Large intestine (tissue), 12 donors: ENCODE results near the gene ANKRA2. TPM values are rescaled to one million over a fixed set of nuclear protein-coding genes. Genes with fewer than 3 reads are reported as not detected.

Source experiments
- DNase-seq, 2 donors: peaks; one replicate each; pipeline versions ENCODE4 v3.0.0 to v3.0.0-alpha.2; 2013
- H3K27ac ChIP-seq: one replicate; pipeline ENCODE4 v1.5.1; 2013; ENCODE audit warnings: low read length
- H3K27me3 ChIP-seq: 2 replicates; pipeline ENCODE4 v1.6.1; 2013; ENCODE audit warnings: low read length; ENCODE audit not compliant: control insufficient read depth, insufficient read depth
- H3K36me3 ChIP-seq: 2 replicates; pipeline ENCODE4 v1.6.1; 2013; ENCODE audit warnings: low read length; ENCODE audit not compliant: control insufficient read depth, insufficient read depth
- H3K4me1 ChIP-seq: one replicate; pipeline ENCODE4 v1.6.1; 2013; ENCODE audit warnings: low read length; ENCODE audit not compliant: control insufficient read depth, insufficient read depth
- H3K4me3 ChIP-seq: one replicate; pipeline ENCODE4 v1.5.1; 2013; ENCODE audit warnings: low read length
- H3K9me3 ChIP-seq: one replicate; pipeline ENCODE4 v1.6.1; 2013; ENCODE audit warnings: mild to moderate bottlenecking, low read depth, low read length, moderate library complexity; ENCODE audit not compliant: control insufficient read depth
- WGBS: methylation state at CpG from one replicate; pipeline ENCODE4 v1.1.5; 2013; ENCODE audit warnings: low lambda C conversion rate; ENCODE audit not compliant: insufficient coverage; 5-methylcytosine and 5-hydroxymethylcytosine counted together
- long read RNA-seq, 11 donors: transcript quantifications; one replicate each; lab custom pipeline, GENCODE V29; 2026
- polyA plus RNA-seq: library from polyadenylated mRNA; unstranded; fragments of 120-200 nt; gene quantifications from one replicate; pipeline ENCODE4 v1.2.1, GENCODE V29; 2013

ANKRA2 gene, protein sequence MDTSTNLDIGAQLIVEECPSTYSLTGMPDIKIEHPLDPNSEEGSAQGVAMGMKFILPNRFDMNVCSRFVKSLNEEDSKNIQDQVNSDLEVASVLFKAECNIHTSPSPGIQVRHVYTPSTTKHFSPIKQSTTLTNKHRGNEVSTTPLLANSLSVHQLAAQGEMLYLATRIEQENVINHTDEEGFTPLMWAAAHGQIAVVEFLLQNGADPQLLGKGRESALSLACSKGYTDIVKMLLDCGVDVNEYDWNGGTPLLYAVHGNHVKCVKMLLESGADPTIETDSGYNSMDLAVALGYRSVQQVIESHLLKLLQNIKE
- polyA plus RNA-seq: 38.7 TPM
- long read RNA-seq, donor 1, transcript ANKRA2-205 (2 exons, 573 nt): major isoform, 7 of 13 reads
- long read RNA-seq, donor 1, partial matches to known transcripts: 0 of 13 reads
- long read RNA-seq, donor 1, other reads (novel, unspliced or antisense): 0 of 13 reads
- long read RNA-seq, donor 2, transcript ANKRA2-207 (4 exons, 730 nt): minor isoform, 5 of 36 reads
- long read RNA-seq, donor 2, transcript ANKRA2-205 (2 exons, 573 nt): major isoform, 12 of 36 reads
- long read RNA-seq, donor 2, partial matches to known transcripts: 6 of 36 reads
- long read RNA-seq, donor 2, other reads (novel, unspliced or antisense): 0 of 36 reads
- long read RNA-seq, donor 3, transcript ANKRA2-205 (2 exons, 573 nt): major isoform, 16 of 34 reads
- long read RNA-seq, donor 3, transcript ANKRA2-201 (9 exons, 2,063 nt): minor isoform, 6 of 34 reads
- long read RNA-seq, donor 3, transcript ANKRA2-206 (2 exons, 447 nt): minor isoform, 5 of 34 reads
- long read RNA-seq, donor 3, partial matches to known transcripts: 5 of 34 reads
- long read RNA-seq, donor 3, other reads (novel, unspliced or antisense): 0 of 34 reads
- long read RNA-seq, donor 4, partial matches to known transcripts: 0 of 3 reads
- long read RNA-seq, donor 4, other reads (novel, unspliced or antisense): 0 of 3 reads
- long read RNA-seq, donor 5, transcript ANKRA2-205 (2 exons, 573 nt): major isoform, 10 of 24 reads
- long read RNA-seq, donor 5, transcript ANKRA2-208 (4 exons, 1,298 nt): minor isoform, 5 of 24 reads
- long read RNA-seq, donor 5, partial matches to known transcripts: 0 of 24 reads
- long read RNA-seq, donor 5, other reads (novel, unspliced or antisense): 0 of 24 reads
- long read RNA-seq, donor 6, transcript ANKRA2-205 (2 exons, 573 nt): major isoform, 9 of 20 reads
- long read RNA-seq, donor 6, partial matches to known transcripts: 0 of 20 reads
- long read RNA-seq, donor 6, other reads (novel, unspliced or antisense): 0 of 20 reads
- long read RNA-seq, donor 7, transcript ANKRA2-205 (2 exons, 573 nt): major isoform, 11 of 15 reads
- long read RNA-seq, donor 7, partial matches to known transcripts: 0 of 15 reads
- long read RNA-seq, donor 7, other reads (novel, unspliced or antisense): 0 of 15 reads
- long read RNA-seq, donor 8, transcript ANKRA2-205 (2 exons, 573 nt): major isoform, 27 of 40 reads
- long read RNA-seq, donor 8, transcript ANKRA2-201 (9 exons, 2,063 nt): minor isoform, 7 of 40 reads
- long read RNA-seq, donor 8, partial matches to known transcripts: 0 of 40 reads
- long read RNA-seq, donor 8, other reads (novel, unspliced or antisense): 0 of 40 reads
- long read RNA-seq, donor 9, transcript ANKRA2-201 (9 exons, 2,063 nt): major isoform, 9 of 24 reads
- long read RNA-seq, donor 9, transcript ANKRA2-205 (2 exons, 573 nt): major isoform, 9 of 24 reads
- long read RNA-seq, donor 9, partial matches to known transcripts: 0 of 24 reads
- long read RNA-seq, donor 9, other reads (novel, unspliced or antisense): 0 of 24 reads
- long read RNA-seq, donor 10, transcript ANKRA2-205 (2 exons, 573 nt): major isoform, 10 of 24 reads
- long read RNA-seq, donor 10, transcript ANKRA2-201 (9 exons, 2,063 nt): minor isoform, 5 of 24 reads
- long read RNA-seq, donor 10, partial matches to known transcripts: 0 of 24 reads
- long read RNA-seq, donor 10, other reads (novel, unspliced or antisense): 0 of 24 reads
- long read RNA-seq, donor 11, transcript ANKRA2-205 (2 exons, 573 nt): major isoform, 7 of 10 reads
- long read RNA-seq, donor 11, partial matches to known transcripts: 0 of 10 reads
- long read RNA-seq, donor 11, other reads (novel, unspliced or antisense): 0 of 10 reads

DNA sequence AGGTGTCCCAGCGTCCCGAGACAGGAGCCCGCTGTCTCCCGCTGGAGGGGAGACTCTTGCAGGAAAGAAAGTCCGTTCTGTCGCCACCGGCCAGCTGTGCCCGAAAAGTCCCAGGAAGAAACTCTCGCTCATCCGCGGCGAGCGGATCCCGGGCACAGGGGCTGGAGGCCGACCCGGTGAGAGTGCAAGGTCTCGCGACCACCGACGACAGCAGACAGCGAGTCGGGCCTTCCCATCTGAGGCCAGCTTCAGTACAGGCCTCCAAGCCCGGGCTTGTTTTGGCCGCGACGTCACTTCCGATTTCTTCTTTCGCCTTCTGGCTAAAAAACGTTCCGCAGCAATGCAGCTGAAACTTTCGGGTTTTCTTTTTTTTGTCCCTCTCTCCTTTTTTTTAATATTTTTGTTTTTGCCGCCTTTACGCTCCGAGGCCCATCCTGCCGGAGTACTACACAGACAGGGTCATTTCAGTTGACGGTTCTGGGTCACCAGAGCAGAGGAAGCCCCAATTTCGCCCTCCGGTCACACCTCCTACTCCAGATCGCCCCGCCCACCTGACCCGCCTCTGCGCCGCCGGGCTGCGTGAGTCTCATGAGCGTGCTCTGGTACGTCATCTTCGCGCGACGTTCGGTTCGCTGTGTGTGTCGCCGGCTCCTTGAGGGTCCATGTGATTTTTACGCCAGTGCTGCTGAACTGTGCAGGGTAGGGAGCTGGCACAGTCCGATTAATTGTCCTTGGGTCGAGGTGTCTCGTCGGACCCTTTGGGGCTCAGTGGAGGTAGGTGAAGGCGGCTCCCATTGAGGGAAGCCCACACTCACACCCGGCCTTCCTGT lies at the start of gene ANKRA2, which contains the start of gene UTP15:
Gene ANKRA2 (minus strand): TSS at position 501 of the 830 bp plus-strand sequence. CDS start 2,758 bp downstream, outside the sequence.
Gene UTP15 (plus strand): TSS at position 605 of the 830 bp plus-strand sequence. CDS start 1,602 bp downstream, outside the sequence.
- DNase-seq: peak; percentile 98 to 99
- peaks cover 16% of the 10 kb centered on the region for H3K36me3 ChIP-seq
- H3K4me3 ChIP-seq: peak within 1 kb of the TSS; percentile 83
- no peaks in the 10 kb centered on the region for H3K9me3 ChIP-seq
- WGBS: no CpG with 5 or more reads among the region's 62 CpGs
- H3K27ac ChIP-seq: peak within 1 kb of the TSS; percentile 89
- H3K27me3 ChIP-seq: no peaks in the 10 kb centered on the region
- H3K4me1 ChIP-seq: peaks cover 5% of the 10 kb centered on the region

DNA sequence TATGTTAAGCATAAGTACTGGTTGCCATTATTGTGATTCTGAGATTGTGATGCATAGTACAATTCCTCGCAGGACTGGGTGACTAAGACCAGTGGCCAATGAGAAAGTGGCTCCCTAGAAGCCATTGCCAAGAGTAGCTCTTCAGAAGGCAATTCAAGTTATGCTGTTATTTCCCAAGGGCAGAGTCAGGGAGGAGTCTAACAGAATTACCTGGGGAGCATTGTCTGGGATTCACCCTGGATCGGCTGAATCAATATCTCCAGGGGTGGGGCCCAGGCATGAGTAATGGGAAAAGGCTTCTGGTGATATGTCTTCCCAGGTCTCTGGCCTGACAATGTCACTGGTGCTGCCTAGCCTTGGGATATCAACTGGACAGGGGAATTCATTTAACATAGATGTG lies 49.6 kb upstream of the ANKRA2 start:
- Histone ChIP-seq H3K27me3 (no peaks in the 10 kb centered on the region), H3K9me3 (no peaks in the 10 kb centered on the region), H3K4me3 (no peak overlapping the region), H3K4me1 (peaks cover 5% of the 10 kb centered on the region), H3K36me3 (no peaks in the 10 kb centered on the region), H3K27ac (no peak overlapping the region)
- no CpG with 5 or more reads among the region's 2 CpGs for WGBS
- peak in 1 of 2 donors; percentile 30 for DNase-seq

DNA sequence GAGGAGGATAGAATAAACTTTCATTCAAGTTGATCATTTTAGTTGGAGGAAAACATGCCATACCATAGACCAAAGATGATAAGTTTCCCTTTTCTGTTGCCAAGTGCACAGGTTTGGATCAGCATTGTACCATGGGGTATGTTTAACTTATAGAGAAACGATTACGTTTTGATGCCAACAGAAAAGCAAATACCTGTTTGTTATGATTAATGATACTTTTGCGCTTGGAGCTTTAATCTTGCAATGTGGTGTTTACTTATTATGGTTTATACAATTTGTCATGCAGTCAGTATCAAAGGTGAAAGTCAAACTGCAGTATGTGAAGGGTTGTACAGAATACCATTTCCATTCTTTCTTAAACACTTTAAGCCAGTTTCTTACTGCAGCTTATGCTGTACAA lies 47.4 kb upstream of the ANKRA2 start:
- DNase-seq: no peak
- peaks cover 1% of the 10 kb centered on the region for H3K4me1 ChIP-seq
- no CpG with 5 or more reads among the region's 3 CpGs for WGBS
- no peaks in the 10 kb centered on the region for H3K27me3 ChIP-seq
- no peak overlapping the region for H3K4me3 ChIP-seq
- H3K9me3 ChIP-seq: no peaks in the 10 kb centered on the region
- H3K27ac ChIP-seq: no peak overlapping the region
- H3K36me3 ChIP-seq: no peaks in the 10 kb centered on the region

GRCh38 chr5:73607228-73607627 lies 41.8 kb upstream of the ANKRA2 start:
- Histone ChIP-seq H3K4me3 (no peak overlapping the region), H3K36me3 (no peaks in the 10 kb centered on the region), H3K4me1 (no peaks in the 10 kb centered on the region), H3K27ac (no peak overlapping the region), H3K9me3 (no peaks in the 10 kb centered on the region), H3K27me3 (no peaks in the 10 kb centered on the region)
- no peak for DNase-seq

GRCh38 chr5:73606206-73606753 lies 40.8 kb upstream of the ANKRA2 start:
- Histone ChIP-seq H3K36me3 (no peaks in the 10 kb centered on the region), H3K27ac (no peak overlapping the region), H3K9me3 (no peaks in the 10 kb centered on the region), H3K27me3 (no peaks in the 10 kb centered on the region), H3K4me1 (no peaks in the 10 kb centered on the region), H3K4me3 (no peak overlapping the region)
- WGBS: no CpG with 5 or more reads among the region's 3 CpGs
- DNase-seq: no peak

GRCh38 chr5:73605223-73606087 lies 40.0 kb upstream of the ANKRA2 start:
- Histone ChIP-seq H3K36me3 (no peaks in the 10 kb centered on the region), H3K27me3 (no peaks in the 10 kb centered on the region), H3K27ac (no peak overlapping the region), H3K9me3 (no peaks in the 10 kb centered on the region), H3K4me3 (no peak overlapping the region), H3K4me1 (no peaks in the 10 kb centered on the region)
- DNase-seq: peak in 1 of 2 donors; percentile 39
- 100% methylated on average over 1 of the region's 8 CpGs for WGBS

DNA sequence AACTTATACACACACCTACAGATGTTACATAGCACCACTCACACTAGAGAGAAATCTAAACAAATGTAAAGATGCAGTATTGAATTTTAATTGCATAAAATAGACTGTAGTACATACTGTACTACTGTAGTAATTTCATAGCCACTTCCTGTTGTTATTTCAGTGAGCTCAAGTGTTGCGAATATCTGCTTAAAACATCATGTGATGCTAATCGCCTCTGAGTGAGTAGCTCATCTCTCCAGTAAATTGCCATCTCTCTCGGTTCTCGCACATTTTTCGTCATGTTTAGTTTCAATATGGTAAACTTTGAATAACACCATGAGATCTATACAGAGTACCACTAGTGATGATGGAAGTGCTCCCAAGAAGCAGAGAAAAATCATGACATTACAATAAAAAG lies 38.6 kb upstream of the ANKRA2 start:
- Histone ChIP-seq H3K4me3 (no peak overlapping the region), H3K27me3 (no peaks in the 10 kb centered on the region), H3K9me3 (no peaks in the 10 kb centered on the region), H3K4me1 (no peaks in the 10 kb centered on the region), H3K36me3 (no peaks in the 10 kb centered on the region), H3K27ac (no peak overlapping the region)
- WGBS: 100% methylated on average over 3 of the region's 5 CpGs
- DNase-seq: no peak

DNA sequence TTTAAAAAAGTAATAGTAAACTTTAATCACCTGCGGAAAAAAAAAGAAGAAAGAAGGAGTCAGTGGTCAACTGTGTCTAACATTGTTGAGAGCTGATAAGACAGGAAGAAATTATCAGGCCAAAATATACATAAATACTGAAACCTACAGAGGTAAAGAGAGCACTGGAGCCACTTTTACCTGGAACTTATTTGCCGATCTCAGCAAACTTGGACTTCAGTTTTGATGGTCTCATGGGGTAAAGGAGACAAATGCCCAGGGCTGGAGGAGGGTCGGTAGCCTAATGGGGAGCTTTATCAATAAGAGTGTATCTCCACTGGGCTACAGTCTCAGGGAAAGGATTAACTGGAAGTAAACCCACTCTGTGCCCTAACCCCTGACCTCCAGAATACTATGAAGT lies 33.9 kb upstream of the ANKRA2 start:
- Histone ChIP-seq H3K4me1 (no peaks in the 10 kb centered on the region), H3K4me3 (no peak overlapping the region), H3K27ac (no peak overlapping the region), H3K9me3 (no peaks in the 10 kb centered on the region), H3K27me3 (no peaks in the 10 kb centered on the region), H3K36me3 (no peaks in the 10 kb centered on the region)
- WGBS: 90% methylated on average over 1 of the region's 3 CpGs
- no peak for DNase-seq
